Peyer's patch (tissue), 4 donors: ENCODE measurements around the gene LYZL4. TPM values are rescaled to one million over a fixed set of nuclear protein-coding genes. Genes with fewer than 3 reads are reported as not detected.

Experiments used
- DNase-seq, 3 donors: peaks; one replicate each; pipeline ENCODE4 v3.0.0-alpha.2; 2017 to 2019
- H3K27ac ChIP-seq, 4 donors: fragments of 200-600 bp; sonication (generic); one replicate each; pipeline ENCODE4 v1.5.1; 2016 to 2019
- H3K27me3 ChIP-seq, 2 donors: fragments of 200-600 bp; sonication (generic); one replicate each; pipeline ENCODE4 v1.5.1; 2019
- H3K36me3 ChIP-seq, 3 donors: fragments of 200-600 bp; sonication (generic); one replicate each; pipeline ENCODE4 v1.5.1; 2016 to 2019
- H3K4me1 ChIP-seq, 4 donors: fragments of 200-600 bp; sonication (generic); one replicate each; pipeline ENCODE4 v1.5.1; 2016 to 2019
- H3K4me3 ChIP-seq, 4 donors: fragments of 200-600 bp; sonication (generic); 1 replicate in 3 of 4; 2 replicates in 1 of 4; pipeline ENCODE4 v1.5.1; 2016 to 2019; ENCODE audit warnings: mild to moderate bottlenecking in 1 of 4
- H3K9me3 ChIP-seq, 4 donors: fragments of 200-600 bp; sonication (generic); one replicate each; pipeline ENCODE4 v1.5.1; 2016 to 2019; ENCODE audit warnings: mild to moderate bottlenecking in 1 of 4
- CTCF ChIP-seq, 6 experiments: fragments of 450-650 bp in 4 of 6; fragments of 200-600 bp in 2 of 6; sonication (generic) in 1 of 6; IDR thresholded peaks; one replicate each; pipeline ENCODE4 v1.5.1; 2017 to 2019; ENCODE audit warnings: antibody characterized with exemption in 6 of 6, mild to moderate bottlenecking in 3 of 6, moderate library complexity in 1 of 6
- POLR2A ChIP-seq, 2 donors: fragments of 450-650 bp; IDR thresholded peaks; one replicate each; pipeline ENCODE4 v1.5.1; 2017; ENCODE audit warnings: antibody characterized with exemption in 2 of 2, mild to moderate bottlenecking in 2 of 2, moderate library complexity in 2 of 2
- total RNA-seq, 4 donors: library from RNA; depleted of rRNA; stranded (reverse); fragments of >200 nt; gene quantifications; one replicate each; pipeline ENCODE4 v1.1.0, GENCODE V29; 2016

LYZL4 gene
- total RNA-seq, 4 donors from 2014 or later: not detected

DNA sequence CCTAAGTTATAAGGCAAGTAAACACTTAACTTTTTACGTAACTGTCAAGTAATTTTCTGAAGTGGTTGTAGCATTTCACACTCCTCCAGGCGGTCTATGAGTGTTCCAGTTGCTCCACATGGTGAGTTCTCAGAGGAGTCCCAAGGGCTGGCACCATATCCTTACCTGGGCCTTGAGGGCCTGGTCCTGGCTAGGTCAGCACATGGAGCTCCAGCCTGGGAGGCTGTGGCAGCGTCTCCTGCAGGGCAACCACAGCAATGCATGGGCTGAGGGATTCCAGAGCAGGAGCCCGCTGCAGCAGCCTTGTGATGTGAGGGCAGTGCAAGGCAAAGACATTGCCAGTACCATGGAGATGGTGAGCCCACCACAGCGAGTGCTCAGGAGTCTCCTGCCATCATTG lies 32.2 kb upstream of the LYZL4 start:
- no peak for DNase-seq
- Histone ChIP-seq H3K36me3 (no peaks in the 10 kb centered on the region), H3K27ac (no peak overlapping the region), H3K4me3 (no peak overlapping the region), H3K27me3 (no peaks in the 10 kb centered on the region), H3K9me3 (no peaks in the 10 kb centered on the region), H3K4me1 (no peaks in the 10 kb centered on the region)
- TF ChIP-seq CTCF (IDR thresholded peaks at IDR 0.05) (no peak), POLR2A (IDR thresholded peaks at IDR 0.05) (no peak)

- TF ChIP-seq CTCF (IDR thresholded peaks at IDR 0.05) (no peak), POLR2A (IDR thresholded peaks at IDR 0.05) (no peak)
- no peaks in the 10 kb centered on the region for H3K36me3 ChIP-seq
- H3K27ac ChIP-seq: no peak overlapping the region
- no peak overlapping the region for H3K4me3 ChIP-seq
- no peaks in the 10 kb centered on the region for H3K27me3 ChIP-seq
- no peak for DNase-seq
- no peaks in the 10 kb centered on the region for H3K4me1 ChIP-seq
- no peaks in the 10 kb centered on the region for H3K9me3 ChIP-seq
These were observed 31.4 kb upstream of the LYZL4 start for GRCh38 chr3:42441791-42442190.

GRCh38 chr3:42440924-42441323 lies 30.5 kb upstream of the LYZL4 start:
- Histone ChIP-seq H3K27me3 (no peaks in the 10 kb centered on the region), H3K4me1 (no peaks in the 10 kb centered on the region), H3K4me3 (no peak overlapping the region), H3K27ac (no peak overlapping the region), H3K36me3 (no peaks in the 10 kb centered on the region), H3K9me3 (no peaks in the 10 kb centered on the region)
- TF ChIP-seq POLR2A (IDR thresholded peaks at IDR 0.05) (no peak), CTCF (IDR thresholded peaks at IDR 0.05) (no peak)
- DNase-seq: no peak

GRCh38 chr3:42439261-42440115 lies 29.1 kb upstream of the LYZL4 start:
- no peaks in the 10 kb centered on the region for H3K36me3 ChIP-seq
- H3K27me3 ChIP-seq: no peaks in the 10 kb centered on the region
- no peak for TF ChIP-seq POLR2A (IDR thresholded peaks at IDR 0.05)
- no peak for TF ChIP-seq CTCF (IDR thresholded peaks at IDR 0.05)
- no peaks in the 10 kb centered on the region for H3K4me1 ChIP-seq
- no peak for DNase-seq
- no peaks in the 10 kb centered on the region for H3K9me3 ChIP-seq
- H3K4me3 ChIP-seq: no peak overlapping the region
- H3K27ac ChIP-seq: no peak overlapping the region

- no peaks in the 10 kb centered on the region for H3K4me1 ChIP-seq
- no peak for DNase-seq
- no peaks in the 10 kb centered on the region for H3K36me3 ChIP-seq
- H3K9me3 ChIP-seq: no peaks in the 10 kb centered on the region
- H3K27ac ChIP-seq: no peak overlapping the region
- H3K27me3 ChIP-seq: no peaks in the 10 kb centered on the region
- TF ChIP-seq POLR2A (IDR thresholded peaks at IDR 0.05) (no peak), CTCF (IDR thresholded peaks at IDR 0.05) (no peak)
- no peak overlapping the region for H3K4me3 ChIP-seq
These were observed 28.3 kb upstream of the LYZL4 start for GRCh38 chr3:42438758-42439157.
